Mammary epithelial cell (primary cell): ENCODE data around the gene GPBP1.

Experiments used
- CTCF ChIP-seq, 2 donors: IDR thresholded peaks in 1 of 2; conservative IDR thresholded peaks in 1 of 2; 2 replicates each; pipeline ENCODE4 v1.5.1; 2011 to 2012; ENCODE audit warnings: inconsistent platforms in 2 of 2, low read length in 2 of 2, mild to moderate bottlenecking in 2 of 2, control low read depth in 1 of 2, low read depth in 1 of 2; ENCODE audit not compliant: insufficient read depth in 1 of 2; ENCODE audit errors: extremely low read depth in 1 of 2
- EZH2 ChIP-seq: IDR thresholded peaks from 2 replicates; pipeline ENCODE4 v1.6.1; 2012; ENCODE audit warnings: low read length, inconsistent platforms, borderline replicate concordance

- no peak for TF ChIP-seq CTCF (conservative IDR thresholded peaks at IDR 0.05 in 1 of 2, IDR thresholded peaks at IDR 0.05 in 1 of 2; ENCODE audit: extremely low read depth in 1 of 2, insufficient read depth in 1 of 2, low read depth in 1 of 2, low read length in 2 of 2)
- TF ChIP-seq EZH2: no peak
Observed at GRCh38 chr5:57302643-57303042, 128.8 kb downstream of the GPBP1 start.
